GM12878 (cell line): ENCODE results near the gene TRABD.

Experiments used
- CBFB ChIP-seq: IDR thresholded peaks from 2 replicates; pipeline ENCODE4 v1.6.1; 2016; ENCODE audit warnings: antibody characterized with exemption, low read depth
- POLR2A ChIP-seq: IDR thresholded peaks from 2 replicates; pipeline ENCODE4 v1.6.1; 2011; ENCODE audit warnings: low read depth, mild to moderate bottlenecking, low read length
- POLR2AphosphoS5 ChIP-seq: IDR thresholded peaks from 2 replicates; pipeline ENCODE4 v1.6.1; 2011; ENCODE audit warnings: mild to moderate bottlenecking, low read length, inconsistent platforms
- TF ChIP-seq, protein P1 (sequence below): fragments of 450-650 bp; IDR thresholded peaks from 2 replicates; pipeline ENCODE4 v1.6.1; 2017; ENCODE audit warnings: mild to moderate bottlenecking
- TF ChIP-seq, protein P2 (sequence below), 3 experiments: IDR thresholded peaks in 2 of 3; conservative IDR thresholded peaks in 1 of 3; 2 replicates each; pipeline ENCODE4 v1.5.1; 2011; ENCODE audit warnings: low read depth in 3 of 3, low read length in 3 of 3, mild to moderate bottlenecking in 3 of 3, control low read depth in 2 of 3, moderate library complexity in 2 of 3, inconsistent platforms in 1 of 3, mixed read lengths in 1 of 3; ENCODE audit not compliant: control insufficient read depth in 2 of 3, insufficient read depth in 1 of 3; ENCODE audit errors: extremely low read depth in 1 of 3

DNA sequence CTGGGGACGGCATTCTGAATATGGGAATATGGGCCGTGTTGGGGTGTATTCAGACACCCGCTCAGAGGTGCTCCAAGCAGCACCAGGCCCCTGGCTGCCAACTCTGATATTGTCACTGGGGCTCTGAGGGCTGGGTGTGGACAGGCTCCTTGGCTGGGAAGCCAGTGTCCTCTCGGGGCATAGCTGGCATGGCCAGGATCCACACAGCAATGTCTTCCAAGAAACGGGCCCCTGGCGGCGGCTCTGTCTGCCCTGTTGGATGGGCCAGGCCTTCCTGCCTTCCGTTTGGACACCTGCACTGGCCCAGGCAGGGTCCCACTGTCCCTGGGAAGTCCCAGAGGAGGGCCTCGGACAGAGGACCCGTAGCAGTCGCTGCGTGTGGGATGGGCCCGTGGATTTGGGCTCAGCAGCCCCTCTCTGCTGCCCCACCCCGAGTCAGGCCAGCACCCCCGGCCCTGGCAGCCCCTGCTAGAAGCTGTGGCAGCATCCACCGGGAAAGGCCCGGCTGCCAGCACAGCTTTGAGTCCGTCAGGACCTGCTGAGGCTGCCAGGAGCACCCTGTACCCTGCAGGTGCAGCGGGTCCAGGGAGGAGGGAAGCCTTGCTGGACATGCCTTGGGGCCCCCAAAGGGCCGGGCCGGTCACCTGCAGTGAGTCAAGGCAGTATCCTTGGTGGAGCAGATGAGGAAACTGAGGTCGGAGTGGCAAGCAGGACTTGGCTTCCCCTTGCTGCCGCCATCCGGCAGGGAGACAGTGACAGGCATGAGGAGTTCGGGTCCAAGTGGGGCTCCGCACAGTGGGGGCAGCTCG lies 11.1 kb upstream of the TRABD start:
- TF ChIP-seq POLR2AphosphoS5 = no peak
- TF ChIP-seq, protein P1, sequence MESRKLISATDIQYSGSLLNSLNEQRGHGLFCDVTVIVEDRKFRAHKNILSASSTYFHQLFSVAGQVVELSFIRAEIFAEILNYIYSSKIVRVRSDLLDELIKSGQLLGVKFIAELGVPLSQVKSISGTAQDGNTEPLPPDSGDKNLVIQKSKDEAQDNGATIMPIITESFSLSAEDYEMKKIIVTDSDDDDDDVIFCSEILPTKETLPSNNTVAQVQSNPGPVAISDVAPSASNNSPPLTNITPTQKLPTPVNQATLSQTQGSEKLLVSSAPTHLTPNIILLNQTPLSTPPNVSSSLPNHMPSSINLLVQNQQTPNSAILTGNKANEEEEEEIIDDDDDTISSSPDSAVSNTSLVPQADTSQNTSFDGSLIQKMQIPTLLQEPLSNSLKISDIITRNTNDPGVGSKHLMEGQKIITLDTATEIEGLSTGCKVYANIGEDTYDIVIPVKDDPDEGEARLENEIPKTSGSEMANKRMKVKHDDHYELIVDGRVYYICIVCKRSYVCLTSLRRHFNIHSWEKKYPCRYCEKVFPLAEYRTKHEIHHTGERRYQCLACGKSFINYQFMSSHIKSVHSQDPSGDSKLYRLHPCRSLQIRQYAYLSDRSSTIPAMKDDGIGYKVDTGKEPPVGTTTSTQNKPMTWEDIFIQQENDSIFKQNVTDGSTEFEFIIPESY = no peak
- TF ChIP-seq POLR2A = no peak
- TF ChIP-seq CBFB = no peak
- TF ChIP-seq, protein P2, sequence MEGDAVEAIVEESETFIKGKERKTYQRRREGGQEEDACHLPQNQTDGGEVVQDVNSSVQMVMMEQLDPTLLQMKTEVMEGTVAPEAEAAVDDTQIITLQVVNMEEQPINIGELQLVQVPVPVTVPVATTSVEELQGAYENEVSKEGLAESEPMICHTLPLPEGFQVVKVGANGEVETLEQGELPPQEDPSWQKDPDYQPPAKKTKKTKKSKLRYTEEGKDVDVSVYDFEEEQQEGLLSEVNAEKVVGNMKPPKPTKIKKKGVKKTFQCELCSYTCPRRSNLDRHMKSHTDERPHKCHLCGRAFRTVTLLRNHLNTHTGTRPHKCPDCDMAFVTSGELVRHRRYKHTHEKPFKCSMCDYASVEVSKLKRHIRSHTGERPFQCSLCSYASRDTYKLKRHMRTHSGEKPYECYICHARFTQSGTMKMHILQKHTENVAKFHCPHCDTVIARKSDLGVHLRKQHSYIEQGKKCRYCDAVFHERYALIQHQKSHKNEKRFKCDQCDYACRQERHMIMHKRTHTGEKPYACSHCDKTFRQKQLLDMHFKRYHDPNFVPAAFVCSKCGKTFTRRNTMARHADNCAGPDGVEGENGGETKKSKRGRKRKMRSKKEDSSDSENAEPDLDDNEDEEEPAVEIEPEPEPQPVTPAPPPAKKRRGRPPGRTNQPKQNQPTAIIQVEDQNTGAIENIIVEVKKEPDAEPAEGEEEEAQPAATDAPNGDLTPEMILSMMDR (IDR thresholded peaks at IDR 0.05 in 2 of 3, conservative IDR thresholded peaks at IDR 0.05 in 1 of 3; ENCODE audit: control insufficient read depth in 2 of 3, extremely low read depth in 1 of 3, insufficient read depth in 1 of 3, low read depth in 3 of 3, low read length in 3 of 3) = no peak
